Right lobe of liver (tissue), 6 donors: ENCODE results near the gene PAFAH2. TPM values are rescaled to one million over a fixed set of nuclear protein-coding genes. Genes with fewer than 3 reads are reported as not detected.

Source experiments
- ATAC-seq, 4 donors: fragments of 200-7000 bp; cut with Tn5 transposase; one replicate each; pipeline ENCODE4 v1.9.1; 2020; ENCODE audit warnings: mild to moderate bottlenecking in 4 of 4, moderate library complexity in 4 of 4
- DNase-seq, 3 donors: peaks; one replicate each; pipeline ENCODE4 v3.0.0-alpha.2; 2020
- H3K27ac ChIP-seq, 3 donors: fragments of 200-600 bp; one replicate each; pipeline ENCODE4 v1.8.0; 2022
- H3K27me3 ChIP-seq, 2 donors: fragments of 200-600 bp; one replicate each; pipeline ENCODE4 v1.8.0; 2022
- H3K36me3 ChIP-seq, 4 donors: fragments of 200-600 bp; sonication (generic) in 1 of 4; one replicate each; pipeline versions ENCODE4 v1.5.1 to v1.8.0; 2017 to 2022; ENCODE audit warnings: control low read depth in 1 of 4
- H3K4me1 ChIP-seq, 4 donors: fragments of 200-600 bp; sonication (generic) in 1 of 4; one replicate each; pipeline versions ENCODE4 v1.5.1 to v1.8.0; 2017 to 2022; ENCODE audit warnings: control low read depth in 1 of 4
- H3K4me3 ChIP-seq, 3 donors: fragments of 200-600 bp; one replicate each; pipeline ENCODE4 v1.8.0; 2022
- H3K9me3 ChIP-seq, 4 donors: fragments of 200-600 bp; sonication (generic) in 1 of 4; one replicate each; pipeline versions ENCODE4 v1.5.1 to v1.8.0; 2017 to 2022; ENCODE audit warnings: control low read depth in 1 of 4
- POLR2A ChIP-seq: fragments of 450-650 bp; IDR thresholded peaks from one replicate; pipeline ENCODE4 v1.6.1; 2017; ENCODE audit warnings: antibody characterized with exemption, mild to moderate bottlenecking
- WGBS: methylation state at CpG from one replicate; pipeline ENCODE4 v1.1.6; 2018; ENCODE audit warnings: low coverage, low lambda C conversion rate; ENCODE audit not compliant: insufficient coverage; ENCODE audit errors: missing lambda C conversion rate; 5-methylcytosine and 5-hydroxymethylcytosine counted together
- intact Hi-C, 2 donors: fragments of 100-400 bp; cut with DNase I; formaldehyde crosslinking; loops; one replicate each; pipeline versions ENCODE4 v1.11.2 to v1.14.1; 2022
- total RNA-seq, 6 experiments: library from RNA; depleted of rRNA in 2 of 6; stranded (reverse); fragments of >200 nt in 2 of 6; fragmentation: NEBNext Ultra II Directional in 3 of 6; extraction: Animal tissue kit (Norgen Biotek cat#: 25700) in 3 of 6; gene quantifications; one replicate each; pipeline versions ENCODE4 v1.1.0 to v1.2.4, GENCODE V29; 2016 to 2023
- TF ChIP-seq, protein P1 (sequence below), 4 donors: fragments of 200-600 bp in 3 of 4; fragments of 450-650 bp in 1 of 4; IDR thresholded peaks; one replicate each; pipeline versions ENCODE4 v1.5.1 to v1.8.0; 2016 to 2022; ENCODE audit warnings: antibody characterized with exemption in 4 of 4, mild to moderate bottlenecking in 2 of 4
- donor health status: DM: no; HTN: yes; CAD: no.
- donor health status: DM: no; HTN: no; CAD: no.
- donor health status: DM: no; HTN: no; CAD: no.
- donor health status: DM: no; HTN: yes; CAD: no.
- donor health status: DM: no; HTN: yes; CAD: no.

The PAFAH2 gene
- total RNA-seq, 6 experiments from 2014 or later: 13.2 to 25.2 (median 18.6) TPM

- Histone ChIP-seq H3K4me3 (no peak overlapping the region), H3K4me1 (no peaks in the 10 kb centered on the region), H3K36me3 (no peaks in the 10 kb centered on the region), H3K9me3 (no peaks in the 10 kb centered on the region), H3K27ac (no peak overlapping the region), H3K27me3 (no peaks in the 10 kb centered on the region)
- DNase-seq: no peak
- TF ChIP-seq POLR2A: no peak
- TF ChIP-seq, protein P1, sequence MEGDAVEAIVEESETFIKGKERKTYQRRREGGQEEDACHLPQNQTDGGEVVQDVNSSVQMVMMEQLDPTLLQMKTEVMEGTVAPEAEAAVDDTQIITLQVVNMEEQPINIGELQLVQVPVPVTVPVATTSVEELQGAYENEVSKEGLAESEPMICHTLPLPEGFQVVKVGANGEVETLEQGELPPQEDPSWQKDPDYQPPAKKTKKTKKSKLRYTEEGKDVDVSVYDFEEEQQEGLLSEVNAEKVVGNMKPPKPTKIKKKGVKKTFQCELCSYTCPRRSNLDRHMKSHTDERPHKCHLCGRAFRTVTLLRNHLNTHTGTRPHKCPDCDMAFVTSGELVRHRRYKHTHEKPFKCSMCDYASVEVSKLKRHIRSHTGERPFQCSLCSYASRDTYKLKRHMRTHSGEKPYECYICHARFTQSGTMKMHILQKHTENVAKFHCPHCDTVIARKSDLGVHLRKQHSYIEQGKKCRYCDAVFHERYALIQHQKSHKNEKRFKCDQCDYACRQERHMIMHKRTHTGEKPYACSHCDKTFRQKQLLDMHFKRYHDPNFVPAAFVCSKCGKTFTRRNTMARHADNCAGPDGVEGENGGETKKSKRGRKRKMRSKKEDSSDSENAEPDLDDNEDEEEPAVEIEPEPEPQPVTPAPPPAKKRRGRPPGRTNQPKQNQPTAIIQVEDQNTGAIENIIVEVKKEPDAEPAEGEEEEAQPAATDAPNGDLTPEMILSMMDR (IDR thresholded peaks at IDR 0.05): no peak
- 83% methylated on average over 3 of the region's 5 CpGs for WGBS
- intact Hi-C loops: no loop called here
- ATAC-seq: no peak
Measured at GRCh38 chr1:26023826-26024225, 26.0 kb upstream of the PAFAH2 start.

DNA sequence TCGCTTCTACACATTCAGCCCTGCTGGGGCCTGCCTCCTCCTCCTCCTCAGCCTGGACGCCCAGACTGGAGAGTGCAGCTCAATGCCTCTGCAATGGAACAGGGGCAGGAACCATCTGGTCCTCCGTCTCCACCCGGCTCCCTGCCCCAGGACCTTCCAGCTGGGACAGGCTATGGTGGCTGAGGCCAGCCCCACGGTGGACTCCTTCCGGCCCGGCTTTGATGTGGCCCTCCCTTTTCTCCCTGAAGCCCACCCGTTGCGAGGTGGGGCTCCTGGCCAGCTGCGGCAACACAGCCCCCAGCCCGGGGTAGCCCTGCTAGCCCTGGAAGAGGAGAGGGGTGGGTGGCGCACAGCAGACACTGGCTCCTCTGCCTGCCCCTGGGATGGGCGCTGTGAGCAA, 25.1 kb upstream of the PAFAH2 start:
- Histone ChIP-seq H3K4me1 (no peaks in the 10 kb centered on the region), H3K9me3 (no peaks in the 10 kb centered on the region), H3K36me3 (no peaks in the 10 kb centered on the region), H3K4me3 (no peak overlapping the region), H3K27ac (no peak overlapping the region), H3K27me3 (no peaks in the 10 kb centered on the region)
- no peak for TF ChIP-seq POLR2A
- TF ChIP-seq, protein P1 (IDR thresholded peaks at IDR 0.05): no peak
- intact Hi-C loops: no loop called here
- DNase-seq (no peak), ATAC-seq (no peak)
- 85% methylated on average over 6 of the region's 13 CpGs for WGBS

GRCh38 chr1:26022404-26022779, 24.5 kb upstream of the PAFAH2 start:
- H3K4me3 ChIP-seq: no peak overlapping the region
- no CpG with 5 or more reads among the region's 8 CpGs for WGBS
- no peaks in the 10 kb centered on the region for H3K9me3 ChIP-seq
- ATAC-seq: no peak
- no peak for TF ChIP-seq POLR2A
- TF ChIP-seq, protein P1 (IDR thresholded peaks at IDR 0.05): no peak
- H3K27ac ChIP-seq: no peak overlapping the region
- H3K36me3 ChIP-seq: no peaks in the 10 kb centered on the region
- H3K4me1 ChIP-seq: no peaks in the 10 kb centered on the region
- intact Hi-C loops: no loop called here
- no peaks in the 10 kb centered on the region for H3K27me3 ChIP-seq
- no peak for DNase-seq

GRCh38 chr1:26021647-26022403, 24.0 kb upstream of the PAFAH2 start, which contains the start of gene EXTL1:
Gene EXTL1 (plus strand): TSS chr1:26021775. CDS start chr1:26022647, 872 bp downstream.
- H3K36me3 ChIP-seq: no peaks in the 10 kb centered on the region
- intact Hi-C loops: no loop called here
- H3K27ac ChIP-seq: no peak within 1 kb of the TSS
- no peaks in the 10 kb centered on the region for H3K4me1 ChIP-seq
- WGBS: 10% methylated on average over 2 of the region's 15 CpGs
- H3K27me3 ChIP-seq: no peaks in the 10 kb centered on the region
- TF ChIP-seq, protein P1 (IDR thresholded peaks at IDR 0.05): no peak
- no peak for ATAC-seq
- no peak for DNase-seq
- H3K4me3 ChIP-seq: no peak within 1 kb of the TSS
- H3K9me3 ChIP-seq: no peaks in the 10 kb centered on the region
